H9 (cell line): ENCODE results near the gene HEATR5A. TPM values are rescaled to one million over a fixed set of nuclear protein-coding genes. Genes with fewer than 3 reads are reported as not detected.

Source experiments
- DNase-seq: peaks from one replicate; pipeline ENCODE4 v3.0.0-alpha.2; 2017
- H2AFZ ChIP-seq: one replicate; pipeline ENCODE4 v1.6.1; 2013; ENCODE audit warnings: mild to moderate bottlenecking, low read length, control low read depth, moderate library complexity
- H2AK5ac ChIP-seq: 2 replicates; pipeline ENCODE4 v1.6.1; 2013; ENCODE audit warnings: low read length, control low read depth, mixed read lengths; ENCODE audit not compliant: insufficient read length
- H2BK120ac ChIP-seq: one replicate; pipeline ENCODE4 v1.6.1; 2013; ENCODE audit warnings: low read depth, mild to moderate bottlenecking, low read length, control low read depth, inconsistent platforms; ENCODE audit not compliant: poor library complexity, severe bottlenecking
- H2BK12ac ChIP-seq: 2 replicates; pipeline ENCODE4 v1.6.1; 2013; ENCODE audit warnings: low read length, control low read depth, mixed read lengths, low read depth; ENCODE audit not compliant: insufficient read length
- H2BK15ac ChIP-seq: 2 replicates; pipeline ENCODE4 v1.6.1; 2013; ENCODE audit warnings: low read depth, low read length, control low read depth
- H2BK20ac ChIP-seq: one replicate; pipeline ENCODE4 v1.6.1; 2013; ENCODE audit warnings: low read depth, mild to moderate bottlenecking, low read length, control low read depth, inconsistent platforms; ENCODE audit not compliant: poor library complexity, severe bottlenecking
- H2BK5ac ChIP-seq: 2 replicates; pipeline ENCODE4 v1.6.1; 2013; ENCODE audit warnings: low read length, control low read depth, mixed read lengths; ENCODE audit not compliant: insufficient read length
- H3K14ac ChIP-seq: 2 replicates; pipeline ENCODE4 v1.6.1; 2013; ENCODE audit warnings: low read length, control low read depth; ENCODE audit not compliant: insufficient read depth
- H3K18ac ChIP-seq: 2 replicates; pipeline ENCODE4 v1.6.1; 2013; ENCODE audit warnings: low read depth, mild to moderate bottlenecking, mixed read lengths, low read length, control low read depth; ENCODE audit not compliant: insufficient read length
- H3K23ac ChIP-seq: 2 replicates; pipeline ENCODE4 v1.6.1; 2013; ENCODE audit warnings: low read length, control low read depth, mixed read lengths, low read depth; ENCODE audit not compliant: insufficient read length
- H3K23me2 ChIP-seq: 2 replicates; pipeline ENCODE4 v1.6.1; 2013; ENCODE audit warnings: low read depth, mild to moderate bottlenecking, mixed read lengths, low read length, control low read depth; ENCODE audit not compliant: insufficient read length, poor library complexity, severe bottlenecking
- H3K27ac ChIP-seq: 2 replicates; pipeline ENCODE4 v1.5.1; 2013; ENCODE audit warnings: low read length, control low read depth, mixed read lengths, low read depth; ENCODE audit not compliant: insufficient read length
- H3K27me3 ChIP-seq: 2 replicates; pipeline ENCODE4 v1.6.1; 2013; ENCODE audit warnings: low read length, control low read depth, inconsistent platforms; ENCODE audit not compliant: insufficient read depth
- H3K4ac ChIP-seq: 2 replicates; pipeline ENCODE4 v1.6.1; 2013; ENCODE audit warnings: low read depth, mild to moderate bottlenecking, control low read depth, inconsistent platforms, low read length, moderate library complexity
- H3K4me1 ChIP-seq: 2 replicates; pipeline ENCODE4 v1.6.1; 2013; ENCODE audit warnings: low read length, control low read depth, inconsistent platforms; ENCODE audit not compliant: insufficient read depth
- H3K4me2 ChIP-seq: 2 replicates; pipeline ENCODE4 v1.6.1; 2013; ENCODE audit warnings: low read length, control low read depth, mixed read lengths; ENCODE audit not compliant: insufficient read length, insufficient read depth
- H3K56ac ChIP-seq: 2 replicates; pipeline ENCODE4 v1.6.1; 2013; ENCODE audit warnings: low read depth, mild to moderate bottlenecking, mixed read lengths, low read length, control low read depth; ENCODE audit not compliant: insufficient read length
- H3K79me1 ChIP-seq: 2 replicates; pipeline ENCODE4 v1.6.1; 2013; ENCODE audit warnings: low read depth, mild to moderate bottlenecking, moderate library complexity, low read length, control low read depth, inconsistent platforms; ENCODE audit not compliant: insufficient read depth, poor library complexity, severe bottlenecking
- H3K79me2 ChIP-seq: 2 replicates; pipeline ENCODE4 v1.6.1; 2013; ENCODE audit warnings: low read length, control low read depth, inconsistent platforms; ENCODE audit not compliant: insufficient read depth
- H3K9ac ChIP-seq: 2 replicates; pipeline ENCODE4 v1.6.1; 2013; ENCODE audit warnings: low read length, control low read depth, mixed read lengths; ENCODE audit not compliant: insufficient read length; ENCODE audit errors: extremely low read depth
- H3K9me3 ChIP-seq: one replicate; pipeline ENCODE4 v1.6.1; 2013; ENCODE audit warnings: low read depth, low read length, inconsistent platforms; ENCODE audit not compliant: control insufficient read depth
- H3T11ph ChIP-seq: one replicate; pipeline ENCODE4 v1.6.1; 2013; ENCODE audit warnings: mild to moderate bottlenecking, low read length, control low read depth, inconsistent platforms
- H4K20me1 ChIP-seq: one replicate; pipeline ENCODE4 v1.6.1; 2013; ENCODE audit not compliant: control insufficient read depth, insufficient read length, insufficient read depth
- H4K5ac ChIP-seq: 2 replicates; pipeline ENCODE4 v1.6.1; 2013; ENCODE audit warnings: low read depth, mild to moderate bottlenecking, mixed read lengths, low read length, control low read depth; ENCODE audit not compliant: insufficient read length
- H4K8ac ChIP-seq: replicated peaks from 2 replicates; pipeline ENCODE4 v1.6.1; 2013; ENCODE audit warnings: low read length, control low read depth, mixed read lengths, low read depth; ENCODE audit not compliant: insufficient read length
- H4K91ac ChIP-seq: 2 replicates; pipeline ENCODE4 v1.6.1; 2013; ENCODE audit warnings: low read depth, mild to moderate bottlenecking, moderate library complexity, mixed read lengths, low read length, control low read depth; ENCODE audit not compliant: insufficient read length
- H3K27ac Mint-ChIP-seq, 3 experiments: 2 replicates in 2 of 3; 3 replicates in 1 of 3; pipeline ENCODE4 v1.8.0; 2020 to 2021; ENCODE audit warnings: mixed read lengths in 3 of 3, mild to moderate bottlenecking in 1 of 3, moderate library complexity in 1 of 3
- H3K27me3 Mint-ChIP-seq: 2 replicates; pipeline ENCODE4 v1.8.0; 2021; ENCODE audit warnings: low read depth, mild to moderate bottlenecking, moderate library complexity, mixed read lengths
- H3K36me3 Mint-ChIP-seq, 3 experiments: 2 replicates in 2 of 3; 3 replicates in 1 of 3; pipeline ENCODE4 v1.8.0; 2020 to 2021; ENCODE audit warnings: low read depth in 3 of 3, mixed read lengths in 3 of 3; ENCODE audit not compliant: insufficient read depth in 1 of 3
- H3K4me1 Mint-ChIP-seq, 2 experiments: 2 replicates each; pipeline ENCODE4 v1.8.0; 2020; ENCODE audit warnings: mixed read lengths in 2 of 2
- H3K4me3 Mint-ChIP-seq, 2 experiments: 2 replicates in 1 of 2; 3 replicates in 1 of 2; pipeline ENCODE4 v1.8.0; 2020 to 2021; ENCODE audit warnings: mild to moderate bottlenecking in 2 of 2, mixed read lengths in 2 of 2, moderate library complexity in 1 of 2
- H3K9me3 Mint-ChIP-seq, 2 experiments: 2 replicates in 1 of 2; 3 replicates in 1 of 2; pipeline ENCODE4 v1.8.0; 2020; ENCODE audit warnings: mild to moderate bottlenecking in 2 of 2, mixed read lengths in 2 of 2, moderate library complexity in 1 of 2
- CTCF ChIP-seq: fragments of 200-600 bp; sonication (generic); conservative IDR thresholded peaks from 3 replicates; pipeline ENCODE4 v1.8.0; 2021; ENCODE audit warnings: antibody characterized with exemption, mild to moderate bottlenecking
- WGBS: extraction: QIAGEN DNeasy Blood & Tissue Kit; methylation state at CpG from one replicate; pipeline ENCODE4 v1.1.7; 2013; ENCODE audit warnings: missing lambda C conversion rate, low lambda C conversion rate, mixed read lengths; ENCODE audit not compliant: insufficient read length; ENCODE audit errors: extremely low coverage; 5-methylcytosine and 5-hydroxymethylcytosine counted together
- total RNA-seq: library from RNA; stranded (reverse); gene quantifications from 2 replicates; pipeline ENCODE4 v1.2.1, GENCODE V29; 2021

HEATR5A gene
- total RNA-seq, 1 experiment from 2014 or later: 21.2 TPM

DNA sequence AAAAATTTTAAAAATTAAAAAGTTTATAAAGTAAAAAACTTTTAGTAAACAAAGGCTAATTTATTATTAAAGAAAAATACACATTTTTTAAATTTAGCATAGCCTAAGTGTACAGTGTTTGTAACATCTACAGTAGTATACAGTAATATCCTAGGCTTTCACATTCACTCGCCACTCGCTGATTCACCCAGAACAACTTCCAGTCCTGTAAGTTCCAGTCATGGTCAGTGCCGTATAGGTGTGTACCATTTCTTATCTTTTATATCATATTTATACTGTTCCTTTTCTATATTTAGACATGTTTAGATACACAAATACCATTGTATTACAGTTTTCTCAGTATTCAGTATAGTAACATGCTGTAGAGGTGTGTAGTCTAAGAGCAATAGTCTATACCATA, 28.9 kb downstream of the HEATR5A start:
- H3K9me3 Mint-ChIP-seq: no peaks in the 10 kb centered on the region
- H3K79me1 ChIP-seq: no peaks in the 10 kb centered on the region
- no peak overlapping the region for H3K27ac ChIP-seq
- no peak overlapping the region for H2BK5ac ChIP-seq
- no peak overlapping the region for H3K18ac ChIP-seq
- no CpG with 5 or more reads among the region's 3 CpGs for WGBS
- TF ChIP-seq CTCF: no peak
- H2AK5ac ChIP-seq: no peak overlapping the region
- no peaks in the 10 kb centered on the region for H3K4me1 Mint-ChIP-seq
- no peak overlapping the region for H3K23ac ChIP-seq
- H3K79me2 ChIP-seq: no peaks in the 10 kb centered on the region
- H2BK12ac ChIP-seq: no peak overlapping the region
- H3K9ac ChIP-seq: no peak overlapping the region
- no peaks in the 10 kb centered on the region for H3K27me3 ChIP-seq
- H3K4me3 Mint-ChIP-seq: no peak overlapping the region
- no peak overlapping the region for H3K14ac ChIP-seq
- H4K5ac ChIP-seq: no peak overlapping the region
- no peak overlapping the region for H2BK15ac ChIP-seq
- no peaks in the 10 kb centered on the region for H3K9me3 ChIP-seq
- no peak overlapping the region for H2AFZ ChIP-seq
- no peak overlapping the region for H3K56ac ChIP-seq
- H4K91ac ChIP-seq: no peak overlapping the region
- no peak overlapping the region for H3K27ac Mint-ChIP-seq
- no peak for DNase-seq
- H2BK20ac ChIP-seq: no peak overlapping the region
- H3K4me1 ChIP-seq: no peaks in the 10 kb centered on the region
- no peak overlapping the region for H3K4me2 ChIP-seq
- H3K27me3 Mint-ChIP-seq: no peaks in the 10 kb centered on the region
- no peak overlapping the region for H2BK120ac ChIP-seq
- H3K36me3 Mint-ChIP-seq: peaks cover 6 to 14% (median 10%) of the 10 kb centered on the region in 3 experiments; a peak in 5 of 7 replicates
- no peak overlapping the region for H4K8ac ChIP-seq
- no peak overlapping the region for H3K4ac ChIP-seq
- no peaks in the 10 kb centered on the region for H4K20me1 ChIP-seq
- no peak overlapping the region for H3T11ph ChIP-seq
- H3K23me2 ChIP-seq: no peaks in the 10 kb centered on the region
